GM12878 (cell line): ENCODE results near the gene LEMD2. TPM values are rescaled to one million over a fixed set of nuclear protein-coding genes. Genes with fewer than 3 reads are reported as not detected.

ENCODE experiments used
- CHD1 ChIP-seq: IDR thresholded peaks from 2 replicates; pipeline ENCODE4 v1.6.1; 2012; ENCODE audit warnings: low read depth, low read length, improper control_type of control experiment
- CHD4 ChIP-seq: fragments of 200-600 bp; sonication (generic); IDR thresholded peaks from 2 replicates; pipeline ENCODE4 v1.6.1; 2016; ENCODE audit warnings: mild to moderate bottlenecking
- CTCF ChIP-seq, 3 experiments: IDR thresholded peaks in 2 of 3; conservative IDR thresholded peaks in 1 of 3; 2 replicates each; pipeline ENCODE4 v1.5.1; 2011; ENCODE audit warnings: low read depth in 3 of 3, low read length in 3 of 3, mild to moderate bottlenecking in 3 of 3, control low read depth in 2 of 3, moderate library complexity in 2 of 3, inconsistent platforms in 1 of 3, mixed read lengths in 1 of 3; ENCODE audit not compliant: control insufficient read depth in 2 of 3, insufficient read depth in 1 of 3; ENCODE audit errors: extremely low read depth in 1 of 3
- CUX1 ChIP-seq: IDR thresholded peaks from 2 replicates; pipeline ENCODE4 v1.6.1; 2012; ENCODE audit warnings: improper control_type of control experiment, low read depth, low read length; ENCODE audit not compliant: insufficient replicate concordance
- FOXK2 ChIP-seq: fragments of 450-650 bp; IDR thresholded peaks from 2 replicates; pipeline ENCODE4 v1.6.1; 2017; ENCODE audit warnings: mild to moderate bottlenecking, moderate library complexity
- HCFC1 ChIP-seq: fragments of 150-350 bp; IDR thresholded peaks from 2 replicates; pipeline ENCODE4 v1.6.1; 2014; ENCODE audit warnings: low read length
- IRF3 ChIP-seq: fragments of 450-650 bp; IDR thresholded peaks from 2 replicates; pipeline ENCODE4 v1.6.1; 2014; ENCODE audit warnings: mild to moderate bottlenecking
- SMC3 ChIP-seq: IDR thresholded peaks from 2 replicates; pipeline ENCODE4 v1.6.1; 2011; ENCODE audit warnings: low read length, improper control_type of control experiment, borderline replicate concordance
- SREBF2 ChIP-seq: IDR thresholded peaks from 2 replicates; pipeline ENCODE4 v1.6.1; 2012; ENCODE audit warnings: mild to moderate bottlenecking, low read length
- polyA plus RNA-seq, 11 experiments: library from polyadenylated mRNA; depleted of rRNA in 4 of 11; unstranded in 6 of 11; stranded (reverse) in 5 of 11; fragments of >200 nt; fragmentation: Nextera tagmentation in 4 of 11; fragmentation: Illumina TruSeq in 1 of 11; extraction: Ambion mirVana in 4 of 11; extraction: Trizol in 1 of 11; gene quantifications; 1 replicate in 1 of 11; 2 replicates in 10 of 11; pipeline versions ENCODE4 v1.2.1 to v1.2.3, GENCODE V29; 2011 to 2016; ENCODE audit warnings: inconsistent platforms in 2 of 11, missing spikeins in 2 of 11, low read depth in 1 of 11
- total RNA-seq, 4 experiments: library from RNA; depleted of rRNA in 3 of 4; stranded (reverse); fragments of >200 nt in 3 of 4; fragmentation: Illumina TruSeq in 1 of 4; extraction: Trizol in 1 of 4; gene quantifications; 2 replicates each; pipeline versions ENCODE4 v1.2.1 to v1.2.3, GENCODE V29; 2013 to 2021
- TF ChIP-seq, protein P1 (sequence below): fragments of 450-650 bp; formaldehyde crosslinking; IDR thresholded peaks from 2 replicates; pipeline ENCODE4 v1.4.0; 2022; ENCODE audit warnings: mild to moderate bottlenecking, moderate library complexity
- TF ChIP-seq, protein P2 (sequence below): IDR thresholded peaks from 2 replicates; pipeline ENCODE4 v1.6.1; 2011; ENCODE audit warnings: borderline replicate concordance, low read depth, mild to moderate bottlenecking, moderate library complexity, low read length; ENCODE audit not compliant: insufficient read depth, poor library complexity, severe bottlenecking
- TF ChIP-seq, protein P3 (sequence below): IDR thresholded peaks from 2 replicates; pipeline ENCODE4 v1.6.1; 2011; ENCODE audit warnings: low read depth, low read length, improper control_type of control experiment, borderline replicate concordance

Gene LEMD2
- total and polyA plus RNA-seq, 10 of the 15 experiments (the other 5 are each of a cell fraction or from before 2014, with no cell fraction given), result 0.45 to 47.1 (median 22.8) TPM

DNA sequence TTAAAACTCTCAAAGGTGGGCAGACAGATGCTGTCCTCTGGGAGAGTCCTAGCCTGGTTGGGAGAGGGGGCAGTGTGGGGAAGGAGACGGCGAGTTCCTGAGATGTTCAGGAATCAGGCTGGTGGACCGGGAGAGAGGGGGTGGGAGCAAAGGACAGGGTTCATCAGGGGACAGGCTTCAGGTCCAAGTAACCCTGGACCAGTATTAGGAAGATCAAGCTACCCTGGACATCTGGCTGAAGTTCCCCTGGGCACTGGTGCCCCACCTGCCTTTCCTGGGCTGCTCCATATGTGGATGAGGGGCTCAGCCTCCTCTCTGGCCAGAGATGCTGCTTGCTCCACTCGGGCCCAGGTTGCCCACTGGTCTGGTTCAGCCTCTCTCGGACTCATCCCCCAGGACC lies 41.1 kb downstream of the LEMD2 start (continued):
- TF ChIP-seq CUX1 (no peak), SMC3 (no peak), HCFC1 (no peak), CTCF (IDR thresholded peaks at IDR 0.05 in 2 of 3, conservative IDR thresholded peaks at IDR 0.05 in 1 of 3; ENCODE audit: control insufficient read depth in 2 of 3, extremely low read depth in 1 of 3, insufficient read depth in 1 of 3, low read depth in 3 of 3, low read length in 3 of 3) (no peak), FOXK2 (no peak), IRF3 (no peak), CHD1 (no peak), SREBF2 (no peak), CHD4 (no peak)
- TF ChIP-seq, protein P1, sequence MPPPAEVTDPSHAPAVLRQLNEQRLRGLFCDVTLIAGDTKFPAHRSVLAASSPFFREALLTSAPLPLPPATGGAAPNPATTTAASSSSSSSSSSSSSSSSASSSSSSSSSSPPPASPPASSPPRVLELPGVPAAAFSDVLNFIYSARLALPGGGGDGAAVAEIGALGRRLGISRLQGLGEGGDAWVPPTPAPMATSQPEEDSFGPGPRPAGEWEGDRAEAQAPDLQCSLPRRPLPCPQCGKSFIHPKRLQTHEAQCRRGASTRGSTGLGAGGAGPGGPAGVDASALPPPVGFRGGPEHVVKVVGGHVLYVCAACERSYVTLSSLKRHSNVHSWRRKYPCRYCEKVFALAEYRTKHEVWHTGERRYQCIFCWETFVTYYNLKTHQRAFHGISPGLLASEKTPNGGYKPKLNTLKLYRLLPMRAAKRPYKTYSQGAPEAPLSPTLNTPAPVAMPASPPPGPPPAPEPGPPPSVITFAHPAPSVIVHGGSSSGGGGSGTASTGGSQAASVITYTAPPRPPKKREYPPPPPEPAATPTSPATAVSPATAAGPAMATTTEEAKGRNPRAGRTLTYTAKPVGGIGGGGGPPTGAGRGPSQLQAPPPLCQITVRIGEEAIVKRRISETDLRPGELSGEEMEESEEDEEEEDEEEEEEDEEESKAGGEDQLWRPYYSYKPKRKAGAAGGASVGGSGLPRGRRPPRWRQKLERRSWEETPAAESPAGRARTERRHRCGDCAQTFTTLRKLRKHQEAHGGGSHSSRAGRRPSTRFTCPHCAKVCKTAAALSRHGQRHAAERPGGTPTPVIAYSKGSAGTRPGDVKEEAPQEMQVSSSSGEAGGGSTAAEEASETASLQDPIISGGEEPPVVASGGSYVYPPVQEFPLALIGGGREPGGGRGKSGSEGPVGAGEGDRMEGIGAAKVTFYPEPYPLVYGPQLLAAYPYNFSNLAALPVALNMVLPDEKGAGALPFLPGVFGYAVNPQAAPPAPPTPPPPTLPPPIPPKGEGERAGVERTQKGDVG, result no peak
- TF ChIP-seq, protein P2, sequence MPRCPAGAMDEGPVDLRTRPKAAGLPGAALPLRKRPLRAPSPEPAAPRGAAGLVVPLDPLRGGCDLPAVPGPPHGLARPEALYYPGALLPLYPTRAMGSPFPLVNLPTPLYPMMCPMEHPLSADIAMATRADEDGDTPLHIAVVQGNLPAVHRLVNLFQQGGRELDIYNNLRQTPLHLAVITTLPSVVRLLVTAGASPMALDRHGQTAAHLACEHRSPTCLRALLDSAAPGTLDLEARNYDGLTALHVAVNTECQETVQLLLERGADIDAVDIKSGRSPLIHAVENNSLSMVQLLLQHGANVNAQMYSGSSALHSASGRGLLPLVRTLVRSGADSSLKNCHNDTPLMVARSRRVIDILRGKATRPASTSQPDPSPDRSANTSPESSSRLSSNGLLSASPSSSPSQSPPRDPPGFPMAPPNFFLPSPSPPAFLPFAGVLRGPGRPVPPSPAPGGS, result no peak
- TF ChIP-seq, protein P3, sequence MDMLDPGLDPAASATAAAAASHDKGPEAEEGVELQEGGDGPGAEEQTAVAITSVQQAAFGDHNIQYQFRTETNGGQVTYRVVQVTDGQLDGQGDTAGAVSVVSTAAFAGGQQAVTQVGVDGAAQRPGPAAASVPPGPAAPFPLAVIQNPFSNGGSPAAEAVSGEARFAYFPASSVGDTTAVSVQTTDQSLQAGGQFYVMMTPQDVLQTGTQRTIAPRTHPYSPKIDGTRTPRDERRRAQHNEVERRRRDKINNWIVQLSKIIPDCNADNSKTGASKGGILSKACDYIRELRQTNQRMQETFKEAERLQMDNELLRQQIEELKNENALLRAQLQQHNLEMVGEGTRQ, result no peak
